GM12878 (cell line): ENCODE data around the gene PLRG1. TPM values are rescaled to one million over a fixed set of nuclear protein-coding genes. Genes with fewer than 3 reads are reported as not detected.

Experiments used
- ATAC-seq: fragments of 200-7000 bp; cut with Tn5 transposase; 3 replicates; pipeline ENCODE4 v1.9.1; 2020; ENCODE audit warnings: mild to moderate bottlenecking, moderate library complexity
- BruUV-seq: library from RNA; stranded (reverse); fragments of 400-500 nt; replicated peaks from 2 replicates; lab custom pipeline; 2021; lab: Mats Ljungman, UMichigan
- CTCF ChIA-PET: fragments of 300-600 bp; sonication (Branson Sonifier 250); formaldehyde crosslinking; extraction: SDS; loops from one replicate; lab custom pipeline; 2021; ENCODE audit warnings: inconsistent platforms; lab: Yijun Ruan, JAX
- POLR2A ChIA-PET: fragments of 350-600 bp; formaldehyde crosslinking; extraction: SDS; loops from one replicate; lab custom pipeline; 2021; ENCODE audit warnings: inconsistent platforms; lab: Charles Lee
- RAD21 ChIA-PET: fragments of 300-600 bp; sonication (Branson Sonifier 250); formaldehyde crosslinking; loops from one replicate; lab custom pipeline; 2023; ENCODE audit warnings: antibody characterized with exemption; ENCODE audit not compliant: unreplicated experiment; lab: Charles Lee
- SMC1A ChIA-PET: fragments of 300-600 bp; sonication (Branson Sonifier 250); formaldehyde crosslinking; loops from one replicate; lab custom pipeline; 2023; ENCODE audit not compliant: unreplicated experiment, uncharacterized antibody; lab: Charles Lee
- DNase-seq: peaks from one replicate; pipeline ENCODE4 v3.0.0-alpha.2; 2011; ENCODE audit warnings: low read depth, low spot score
- FAIRE-seq: peaks from 3 replicates; lab custom pipeline; 2011; peaks lifted over from hg19 to GRCh38; lab: Jason Lieb, UNC
- H2AFZ ChIP-seq: 2 replicates; pipeline ENCODE4 v1.6.0; 2011; ENCODE audit warnings: low read depth, low read length, control low read depth; ENCODE audit not compliant: control insufficient read depth
- H3K27ac ChIP-seq: 2 replicates; pipeline ENCODE4 v1.5.1; 2011; ENCODE audit warnings: control low read depth; ENCODE audit not compliant: control insufficient read depth, insufficient read depth
- H3K27me3 ChIP-seq, 2 experiments: replicated peaks in 1 of 2; 2 replicates each; pipeline versions ENCODE4 v1.6.0 to v1.6.1; 2011; ENCODE audit warnings: low read length in 1 of 2; ENCODE audit not compliant: control insufficient read depth in 2 of 2, insufficient read depth in 2 of 2
- H3K36me3 ChIP-seq, 2 experiments: 2 replicates each; pipeline ENCODE4 v1.5.1; 2011; ENCODE audit warnings: low read length in 1 of 2; ENCODE audit not compliant: control insufficient read depth in 2 of 2, insufficient read depth in 2 of 2
- H3K4me1 ChIP-seq: 2 replicates; pipeline ENCODE4 v1.6.1; 2011; ENCODE audit warnings: mild to moderate bottlenecking, low read length, moderate library complexity, mixed read lengths; ENCODE audit not compliant: control insufficient read depth, insufficient read depth
- H3K4me2 ChIP-seq: 2 replicates; pipeline ENCODE4 v1.6.0; 2011; ENCODE audit warnings: control low read depth; ENCODE audit not compliant: control insufficient read depth, insufficient read depth
- H3K4me3 ChIP-seq: fragments of 200-600 bp; sonication (generic); 2 replicates; pipeline ENCODE4 v1.5.1; 2016
- H3K79me2 ChIP-seq: 2 replicates; pipeline ENCODE4 v1.6.0; 2011; ENCODE audit warnings: low read length; ENCODE audit not compliant: control insufficient read depth, insufficient read depth
- H3K9ac ChIP-seq: 2 replicates; pipeline ENCODE4 v1.8.0; 2011; ENCODE audit warnings: low read length, control low read depth, mixed read lengths; ENCODE audit not compliant: control insufficient read depth, insufficient read depth
- H3K9me3 ChIP-seq: replicated peaks from 3 replicates; pipeline ENCODE4 v1.5.1; 2011; ENCODE audit warnings: mild to moderate bottlenecking, low read length; ENCODE audit not compliant: control insufficient read depth, insufficient read depth
- H4K20me1 ChIP-seq: 2 replicates; pipeline ENCODE4 v1.6.0; 2011; ENCODE audit not compliant: control insufficient read depth, insufficient read depth
- CBFB ChIP-seq: IDR thresholded peaks from 2 replicates; pipeline ENCODE4 v1.6.1; 2016; ENCODE audit warnings: antibody characterized with exemption, low read depth
- HDAC2 ChIP-seq: fragments of 200-600 bp; sonication (generic); IDR thresholded peaks from 2 replicates; pipeline ENCODE4 v1.6.1; 2017
- HDGF ChIP-seq: fragments of 450-650 bp; IDR thresholded peaks from 2 replicates; pipeline ENCODE4 v1.6.1; 2016; ENCODE audit warnings: antibody characterized with exemption
- MTA3 ChIP-seq: IDR thresholded peaks from 2 replicates; pipeline ENCODE4 v1.6.1; 2012; ENCODE audit warnings: low read length, inconsistent platforms, borderline replicate concordance
- NR2C2 ChIP-seq: IDR thresholded peaks from 2 replicates; pipeline ENCODE4 v1.6.1; 2011; ENCODE audit warnings: borderline replicate concordance, low read depth; ENCODE audit not compliant: control insufficient read depth, insufficient read length
- SUPT20H ChIP-seq: IDR thresholded peaks from 2 replicates; pipeline ENCODE4 v1.6.1; 2011; ENCODE audit warnings: low read depth, mild to moderate bottlenecking, low read length, moderate library complexity, borderline replicate concordance; ENCODE audit not compliant: control insufficient read depth
- ZZZ3 ChIP-seq: IDR thresholded peaks from 2 replicates; pipeline ENCODE4 v1.6.1; 2011; ENCODE audit warnings: low read depth; ENCODE audit not compliant: control insufficient read depth, insufficient read length
- WGBS: methylation state at CpG from one replicate; pipeline ENCODE4 v1.1.6; 2016; ENCODE audit warnings: low lambda C conversion rate; ENCODE audit not compliant: insufficient replicate concordance, insufficient coverage; ENCODE audit errors: missing lambda C conversion rate; 5-methylcytosine and 5-hydroxymethylcytosine counted together
- in situ Hi-C: fragments of 300-500 bp; cut with MboI; formaldehyde crosslinking; loops from 9 replicates; pipeline ENCODE4 v1.14.3; 2018; ENCODE audit warnings: mixed read lengths
- intact Hi-C: fragments of 100-400 bp; cut with micrococcal nuclease; formaldehyde crosslinking; loops from one replicate; pipeline ENCODE4 v1.14.2; 2022; ENCODE audit not compliant: unreplicated experiment
- polyA plus RNA-seq, 11 experiments: library from polyadenylated mRNA; depleted of rRNA in 4 of 11; unstranded in 6 of 11; stranded (reverse) in 5 of 11; fragments of >200 nt; fragmentation: Nextera tagmentation in 4 of 11; fragmentation: Illumina TruSeq in 1 of 11; extraction: Ambion mirVana in 4 of 11; extraction: Trizol in 1 of 11; gene quantifications; 1 replicate in 1 of 11; 2 replicates in 10 of 11; pipeline versions ENCODE4 v1.2.1 to v1.2.3, GENCODE V29; 2011 to 2016; ENCODE audit warnings: inconsistent platforms in 2 of 11, missing spikeins in 2 of 11, low read depth in 1 of 11
- total RNA-seq, 4 experiments: library from RNA; depleted of rRNA in 3 of 4; stranded (reverse); fragments of >200 nt in 3 of 4; fragmentation: Illumina TruSeq in 1 of 4; extraction: Trizol in 1 of 4; gene quantifications; 2 replicates each; pipeline versions ENCODE4 v1.2.1 to v1.2.3, GENCODE V29; 2013 to 2021
- TF ChIP-seq, protein P1 (sequence below): fragments of 450-650 bp; IDR thresholded peaks from 2 replicates; pipeline ENCODE4 v1.6.1; 2017; ENCODE audit warnings: borderline replicate concordance
- TF ChIP-seq, protein P2 (sequence below): IDR thresholded peaks from 2 replicates; pipeline ENCODE4 v1.6.1; 2011; ENCODE audit warnings: borderline replicate concordance, low read depth, mild to moderate bottlenecking, moderate library complexity, low read length; ENCODE audit not compliant: insufficient read depth, poor library complexity, severe bottlenecking
- TF ChIP-seq, protein P3 (sequence below): IDR thresholded peaks from 2 replicates; pipeline ENCODE4 v1.6.1; 2012; ENCODE audit warnings: low read depth, low read length, improper control_type of control experiment

The PLRG1 gene
- total and polyA plus RNA-seq, 10 of the 15 experiments (the other 5 are each of a cell fraction or from before 2014, with no cell fraction given) = 54.7 to 182 (median 111) TPM

DNA sequence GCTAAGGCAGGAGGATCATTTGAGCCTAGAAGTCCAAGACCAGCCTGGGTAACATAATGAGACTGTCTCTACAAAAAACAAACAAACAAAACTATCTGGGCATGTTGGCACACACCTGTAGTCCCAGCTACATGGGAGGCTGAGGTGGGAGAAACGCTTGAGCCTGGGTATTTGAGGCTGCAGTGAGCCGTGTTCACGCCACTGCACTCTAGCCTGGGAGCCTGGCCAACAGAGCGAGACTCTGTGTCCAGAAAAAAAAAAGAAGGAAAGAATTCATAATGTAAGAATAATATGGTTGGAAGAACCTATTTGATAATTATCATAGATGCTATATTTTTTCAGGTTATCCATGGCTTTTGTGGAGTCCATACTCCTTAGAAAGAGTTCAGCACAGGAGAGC, 32.6 kb downstream of the PLRG1 start:
- no peak for FAIRE-seq
- POLR2A ChIA-PET = no interaction called here
- BruUV-seq = no TSS peak

More for the DNA sequence above, 32.6 kb downstream of the PLRG1 start:
- Histone ChIP-seq H3K4me3 (no peak overlapping the region), H3K4me1 (no peaks in the 10 kb centered on the region), H3K27ac (no peak overlapping the region), H3K79me2 (no peaks in the 10 kb centered on the region), H2AFZ (no peak overlapping the region), H3K4me2 (no peak overlapping the region), H3K9ac (no peak overlapping the region), H3K36me3 (no peaks in the 10 kb centered on the region), H3K27me3 (peaks cover 0 to 3% of the 10 kb centered on the region in 2 experiments; a peak in 3 of 4 replicates), H4K20me1 (no peaks in the 10 kb centered on the region), H3K9me3 (no peaks in the 10 kb centered on the region)
- intact Hi-C loops (no loop called here), in situ Hi-C loops (no loop called here)
- TF ChIP-seq, protein P1, sequence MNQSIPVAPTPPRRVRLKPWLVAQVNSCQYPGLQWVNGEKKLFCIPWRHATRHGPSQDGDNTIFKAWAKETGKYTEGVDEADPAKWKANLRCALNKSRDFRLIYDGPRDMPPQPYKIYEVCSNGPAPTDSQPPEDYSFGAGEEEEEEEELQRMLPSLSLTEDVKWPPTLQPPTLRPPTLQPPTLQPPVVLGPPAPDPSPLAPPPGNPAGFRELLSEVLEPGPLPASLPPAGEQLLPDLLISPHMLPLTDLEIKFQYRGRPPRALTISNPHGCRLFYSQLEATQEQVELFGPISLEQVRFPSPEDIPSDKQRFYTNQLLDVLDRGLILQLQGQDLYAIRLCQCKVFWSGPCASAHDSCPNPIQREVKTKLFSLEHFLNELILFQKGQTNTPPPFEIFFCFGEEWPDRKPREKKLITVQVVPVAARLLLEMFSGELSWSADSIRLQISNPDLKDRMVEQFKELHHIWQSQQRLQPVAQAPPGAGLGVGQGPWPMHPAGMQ = no peak
- TF ChIP-seq HDAC2 (no peak), CBFB (no peak), SUPT20H (no peak), HDGF (no peak), NR2C2 (no peak), MTA3 (no peak), ZZZ3 (no peak)
- TF ChIP-seq, protein P2, sequence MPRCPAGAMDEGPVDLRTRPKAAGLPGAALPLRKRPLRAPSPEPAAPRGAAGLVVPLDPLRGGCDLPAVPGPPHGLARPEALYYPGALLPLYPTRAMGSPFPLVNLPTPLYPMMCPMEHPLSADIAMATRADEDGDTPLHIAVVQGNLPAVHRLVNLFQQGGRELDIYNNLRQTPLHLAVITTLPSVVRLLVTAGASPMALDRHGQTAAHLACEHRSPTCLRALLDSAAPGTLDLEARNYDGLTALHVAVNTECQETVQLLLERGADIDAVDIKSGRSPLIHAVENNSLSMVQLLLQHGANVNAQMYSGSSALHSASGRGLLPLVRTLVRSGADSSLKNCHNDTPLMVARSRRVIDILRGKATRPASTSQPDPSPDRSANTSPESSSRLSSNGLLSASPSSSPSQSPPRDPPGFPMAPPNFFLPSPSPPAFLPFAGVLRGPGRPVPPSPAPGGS = no peak
- TF ChIP-seq, protein P3, sequence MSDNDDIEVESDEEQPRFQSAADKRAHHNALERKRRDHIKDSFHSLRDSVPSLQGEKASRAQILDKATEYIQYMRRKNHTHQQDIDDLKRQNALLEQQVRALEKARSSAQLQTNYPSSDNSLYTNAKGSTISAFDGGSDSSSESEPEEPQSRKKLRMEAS = no peak
- WGBS = 44% methylated on average over 4 of the region's 4 CpGs
- ATAC-seq (no peak), DNase-seq (no peak)
- ChIA-PET SMC1A (interaction anchor here (3.4 kb wide), 1 partner anchor 11 kb away, joined by 14 read pairs; no protein-coding TSS in a partner anchor), RAD21 (no interaction called here), CTCF (interaction anchor here (2.6 kb wide), 1 partner anchor 11 kb away, joined by 12 read pairs; no protein-coding TSS in a partner anchor)
